Psoas muscle (tissue), 8 donors: ENCODE results near the gene SLC35F3. TPM values are rescaled to one million over a fixed set of nuclear protein-coding genes. Genes with fewer than 3 reads are reported as not detected.

Experiments used
- ATAC-seq, 4 donors: fragments of 200-7000 bp; cut with Tn5 transposase; one replicate each; pipeline ENCODE4 v1.9.1; 2020; ENCODE audit warnings: moderate library complexity in 3 of 4, mild to moderate bottlenecking in 2 of 4
- DNase-seq, 2 donors: peaks; one replicate each; pipeline ENCODE4 v3.0.0-alpha.2; 2020
- H3K27ac ChIP-seq: fragments of 200-600 bp; one replicate; pipeline ENCODE4 v1.8.0; 2022
- H3K27me3 ChIP-seq, 3 donors: fragments of 200-600 bp in 1 of 3; one replicate each; pipeline versions ENCODE4 v1.6.1 to v1.8.0; 2013 to 2022; ENCODE audit warnings: low read length in 2 of 3, mild to moderate bottlenecking in 2 of 3, moderate library complexity in 1 of 3; ENCODE audit not compliant: insufficient read depth in 3 of 3
- H3K36me3 ChIP-seq, 2 donors: fragments of 200-600 bp in 1 of 2; one replicate each; pipeline versions ENCODE4 v1.6.1 to v1.8.0; 2013 to 2022; ENCODE audit warnings: low read depth in 1 of 2, mild to moderate bottlenecking in 1 of 2, moderate library complexity in 1 of 2; ENCODE audit not compliant: insufficient read depth in 1 of 2
- H3K4me1 ChIP-seq: fragments of 200-600 bp; one replicate; pipeline ENCODE4 v1.8.0; 2022
- H3K4me3 ChIP-seq: fragments of 200-600 bp; one replicate; pipeline ENCODE4 v1.8.0; 2022; ENCODE audit warnings: mild to moderate bottlenecking
- H3K9me3 ChIP-seq: fragments of 200-600 bp; one replicate; pipeline ENCODE4 v1.8.0; 2022
- CTCF ChIP-seq: fragments of 200-600 bp; IDR thresholded peaks from one replicate; pipeline ENCODE4 v1.8.0; 2022; ENCODE audit warnings: antibody characterized with exemption
- WGBS, 3 donors: extraction: QIAGEN DNeasy Blood & Tissue Kit; methylation state at CpG; one replicate each; pipeline versions ENCODE4 v1.1.6 to v1.1.7; 2013; 5-methylcytosine and 5-hydroxymethylcytosine counted together
- intact Hi-C, 2 donors: fragments of 100-400 bp; cut with DNase I; formaldehyde crosslinking; loops; one replicate each; pipeline versions ENCODE4 v1.11.0 to v1.14.2; 2022
- polyA plus RNA-seq, 3 donors: library from polyadenylated mRNA; stranded (reverse); fragments of 200-250 nt; gene quantifications; one replicate each; pipeline ENCODE4 v1.2.3, GENCODE V29; 2013
- total RNA-seq, 4 donors: library from RNA; stranded (reverse); fragmentation: NEBNext Ultra II Directional in 2 of 4; extraction: Animal tissue kit (Norgen Biotek cat#: 25700) in 2 of 4; gene quantifications; one replicate each; pipeline versions ENCODE4 v1.2.1 to v1.2.4, GENCODE V29; 2021 to 2023
- donor health status: healthy with polysubstance abuse.
- donor health status: DM: no; HTN: no; CAD: no; lungs with moderate emphysema.
- donor health status: Bipolar disorder and iron deficiency.
- donor health status: healthy.
- donor health status: DM: yes; HTN: yes; CAD: no.
- donor health status: DM: no; HTN: no; CAD: no.
- donor health status: DM: no; HTN: no; CAD: no.
- donor health status: DM: yes; HTN: yes; CAD: no.

SLC35F3 gene
- total and polyA plus RNA-seq, 7 donors: 0.01 to 0.16 (median 0.10) TPM; not detected in 3

GRCh38 chr1:234261545-234261944 lies 357.1 kb downstream of the SLC35F3 start:
- intact Hi-C loops: no loop called here
- DNase-seq (no peak), ATAC-seq (no peak)
- no peak for TF ChIP-seq CTCF
- WGBS, 3 donors: 87 to 91% (median 87%) methylated on average over 5 of the region's 5 CpGs
- Histone ChIP-seq H3K27me3 (no peaks in the 10 kb centered on the region), H3K9me3 (no peaks in the 10 kb centered on the region), H3K27ac (no peak overlapping the region), H3K36me3 (no peaks in the 10 kb centered on the region), H3K4me1 (no peaks in the 10 kb centered on the region), H3K4me3 (no peak overlapping the region)

- Histone ChIP-seq H3K9me3 (no peaks in the 10 kb centered on the region), H3K27ac (no peak overlapping the region), H3K36me3 (no peaks in the 10 kb centered on the region), H3K27me3 (no peaks in the 10 kb centered on the region), H3K4me1 (no peaks in the 10 kb centered on the region), H3K4me3 (no peak overlapping the region)
- intact Hi-C loops: no loop called here
- no peak for DNase-seq
- ATAC-seq: no peak
- 62 to 71% (median 64%) methylated on average over 6 of the region's 6 CpGs for WGBS, 3 donors
- no peak for TF ChIP-seq CTCF
Observed at GRCh38 chr1:234262007-234262753, 357.7 kb downstream of the SLC35F3 start.

- no peak for DNase-seq
- Histone ChIP-seq H3K4me3 (no peak overlapping the region), H3K27ac (no peak overlapping the region), H3K4me1 (no peaks in the 10 kb centered on the region), H3K27me3 (no peaks in the 10 kb centered on the region), H3K9me3 (no peaks in the 10 kb centered on the region), H3K36me3 (no peaks in the 10 kb centered on the region)
- ATAC-seq: peak in 1 of 4 donors; percentile 15
- 38 to 54% (median 48%) methylated on average over 2 of the region's 2 CpGs for WGBS, 3 donors
- intact Hi-C loops: no loop called here
- TF ChIP-seq CTCF: no peak
Observed at GRCh38 chr1:234262754-234263105, 358.3 kb downstream of the SLC35F3 start.

GRCh38 chr1:234264832-234265231 lies 360.4 kb downstream of the SLC35F3 start:
- intact Hi-C loops: no loop called here
- ATAC-seq (no peak), DNase-seq (no peak)
- Histone ChIP-seq H3K27me3 (no peaks in the 10 kb centered on the region), H3K9me3 (no peaks in the 10 kb centered on the region), H3K36me3 (no peaks in the 10 kb centered on the region), H3K27ac (no peak overlapping the region), H3K4me3 (no peak overlapping the region), H3K4me1 (no peaks in the 10 kb centered on the region)
- TF ChIP-seq CTCF: no peak
- WGBS, 3 donors: 86 to 88% (median 87%) methylated on average over 5 of the region's 5 CpGs

- intact Hi-C loops: no loop called here
- 82 to 98% (median 94%) methylated on average over 4 of the region's 4 CpGs for WGBS, 3 donors
Observed at GRCh38 chr1:234265321-234265720, 360.8 kb downstream of the SLC35F3 start.

More at GRCh38 chr1:234265321-234265720, 360.8 kb downstream of the SLC35F3 start:
- no peak for TF ChIP-seq CTCF
- Histone ChIP-seq H3K27ac (no peak overlapping the region), H3K4me1 (no peaks in the 10 kb centered on the region), H3K27me3 (no peaks in the 10 kb centered on the region), H3K9me3 (no peaks in the 10 kb centered on the region), H3K36me3 (no peaks in the 10 kb centered on the region), H3K4me3 (no peak overlapping the region)
- no peak for DNase-seq
- ATAC-seq: no peak
